Skeletal muscle satellite cell (primary cell): ENCODE results near the gene ELK1. TPM values are rescaled to one million over a fixed set of nuclear protein-coding genes. Genes with fewer than 3 reads are reported as not detected.
"Not testable (repeated sequence)": the region's sequence is repeated elsewhere in the genome, so short reads cannot be mapped to it uniquely, and the experiment has no call there.

Source experiments
- H3K27me3 ChIP-seq: 2 replicates; pipeline ENCODE4 v1.7.0; 2013; ENCODE audit warnings: low read length; ENCODE audit not compliant: control insufficient read depth, insufficient read depth
- H3K36me3 ChIP-seq: 2 replicates; pipeline ENCODE4 v1.7.0; 2013; ENCODE audit warnings: mild to moderate bottlenecking, control low read depth, low read length; ENCODE audit not compliant: insufficient read depth
- H3K4me1 ChIP-seq: 2 replicates; pipeline ENCODE4 v1.7.0; 2013; ENCODE audit warnings: low read length; ENCODE audit not compliant: control insufficient read depth, insufficient read depth
- H3K4me2 ChIP-seq: 2 replicates; pipeline ENCODE4 v1.7.0; 2013; ENCODE audit warnings: mild to moderate bottlenecking, low read length
- H3K4me3 ChIP-seq: 2 replicates; pipeline ENCODE4 v1.7.0; 2013; ENCODE audit warnings: low read length
- H3K9ac ChIP-seq: 2 replicates; pipeline ENCODE4 v1.7.0; 2013; ENCODE audit warnings: mild to moderate bottlenecking, low read depth, low read length, moderate library complexity
- H3K9me3 ChIP-seq: replicated peaks from 2 replicates; pipeline ENCODE4 v1.7.0; 2013; ENCODE audit warnings: mild to moderate bottlenecking, control low read depth, low read length
- total RNA-seq: library from RNA; depleted of rRNA; stranded (reverse); fragments of >200 nt; gene quantifications from 2 replicates; pipeline ENCODE4 v1.2.3, GENCODE V29; 2012; rRNA removed

The ELK1 gene, protein sequence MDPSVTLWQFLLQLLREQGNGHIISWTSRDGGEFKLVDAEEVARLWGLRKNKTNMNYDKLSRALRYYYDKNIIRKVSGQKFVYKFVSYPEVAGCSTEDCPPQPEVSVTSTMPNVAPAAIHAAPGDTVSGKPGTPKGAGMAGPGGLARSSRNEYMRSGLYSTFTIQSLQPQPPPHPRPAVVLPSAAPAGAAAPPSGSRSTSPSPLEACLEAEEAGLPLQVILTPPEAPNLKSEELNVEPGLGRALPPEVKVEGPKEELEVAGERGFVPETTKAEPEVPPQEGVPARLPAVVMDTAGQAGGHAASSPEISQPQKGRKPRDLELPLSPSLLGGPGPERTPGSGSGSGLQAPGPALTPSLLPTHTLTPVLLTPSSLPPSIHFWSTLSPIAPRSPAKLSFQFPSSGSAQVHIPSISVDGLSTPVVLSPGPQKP
- total RNA-seq = 26.2 and 27.1 TPM in 2 replicates

- no peaks in the 10 kb centered on the region for H3K9me3 ChIP-seq
- H3K4me2 ChIP-seq = peak within 1 kb of the TSS; percentile 89
- H3K36me3 ChIP-seq = peaks cover 22% of the 10 kb centered on the region
- no peaks in the 10 kb centered on the region for H3K27me3 ChIP-seq
- peaks cover 17% of the 10 kb centered on the region for H3K4me1 ChIP-seq
- peak within 1 kb of the TSS; percentile 86 for H3K4me3 ChIP-seq
- peak within 1 kb of the TSS; percentile 92 for H3K9ac ChIP-seq
These were observed at the start of gene ELK1 for GRCh38 chrX:47650164-47651042. Gene ELK1, minus strand, starts transcription at chrX:47650563. Its CDS starts 9,122 bp downstream, at chrX:47641441.

DNA sequence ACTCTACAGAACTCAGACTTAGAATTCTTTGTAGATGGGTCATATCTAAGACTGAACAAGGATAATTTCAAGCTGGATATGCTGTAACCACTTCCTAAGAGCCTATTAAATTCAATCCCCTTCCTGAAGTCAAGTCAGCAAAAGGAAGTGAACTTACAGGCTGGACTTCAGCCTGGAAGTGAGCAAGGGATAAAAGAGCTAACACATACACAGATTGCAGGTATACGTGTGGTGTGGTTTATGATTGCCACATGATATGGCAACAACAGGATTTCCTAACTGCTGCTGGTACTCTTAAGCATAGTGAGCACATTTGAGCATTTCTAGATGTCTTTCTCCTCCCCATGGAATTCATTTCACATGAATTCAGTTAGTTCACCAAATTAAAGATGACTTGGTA, 46.8 kb upstream of the ELK1 start:
- Histone ChIP-seq H3K4me1 (no peaks in the 10 kb centered on the region), H3K9me3 (no peaks in the 10 kb centered on the region), H3K9ac (no peak overlapping the region), H3K4me3 (no peak overlapping the region), H3K27me3 (no peaks in the 10 kb centered on the region), H3K4me2 (no peak overlapping the region), H3K36me3 (no peaks in the 10 kb centered on the region)

GRCh38 chrX:47690175-47690574, 39.8 kb upstream of the ELK1 start:
- no peaks in the 10 kb centered on the region for H3K4me1 ChIP-seq
- no peaks in the 10 kb centered on the region for H3K36me3 ChIP-seq
- no peaks in the 10 kb centered on the region for H3K9me3 ChIP-seq
- H3K4me2 ChIP-seq = no peak overlapping the region
- no peak overlapping the region for H3K9ac ChIP-seq
- H3K27me3 ChIP-seq = peaks cover 11% of the 10 kb centered on the region
- no peak overlapping the region for H3K4me3 ChIP-seq

DNA sequence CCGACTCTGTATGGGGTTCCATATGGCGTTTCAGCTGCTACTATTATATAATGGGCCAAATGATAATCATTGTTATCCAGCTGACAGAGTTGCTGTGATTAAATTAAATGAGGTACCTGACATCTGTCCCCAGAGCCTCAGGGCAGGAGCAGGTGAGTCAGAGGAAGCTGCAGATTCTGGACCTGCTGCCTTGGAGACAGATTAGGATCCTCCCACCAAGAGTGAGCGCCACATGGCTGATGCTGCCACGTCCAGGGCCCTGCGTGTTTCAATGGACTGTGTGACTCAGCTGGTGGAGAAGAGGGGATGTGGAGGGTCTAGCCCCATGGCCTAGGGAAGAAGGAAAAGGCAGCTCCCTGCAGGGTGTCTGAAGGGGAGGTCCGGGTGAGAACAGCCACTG, 36.9 kb upstream of the ELK1 start:
- Histone ChIP-seq H3K9ac (no peak overlapping the region), H3K9me3 (no peaks in the 10 kb centered on the region), H3K4me2 (no peak overlapping the region), H3K4me3 (no peak overlapping the region), H3K27me3 (peaks cover 11% of the 10 kb centered on the region), H3K36me3 (no peaks in the 10 kb centered on the region), H3K4me1 (no peaks in the 10 kb centered on the region)

GRCh38 chrX:47683829-47684205, 33.5 kb upstream of the ELK1 start:
- no peaks in the 10 kb centered on the region for H3K36me3 ChIP-seq
- no peaks in the 10 kb centered on the region for H3K9me3 ChIP-seq
- peaks cover 8% of the 10 kb centered on the region for H3K27me3 ChIP-seq
- H3K4me3 ChIP-seq = no peak overlapping the region
- no peak overlapping the region for H3K9ac ChIP-seq
- H3K4me1 ChIP-seq = no peaks in the 10 kb centered on the region
- no peak overlapping the region for H3K4me2 ChIP-seq

DNA sequence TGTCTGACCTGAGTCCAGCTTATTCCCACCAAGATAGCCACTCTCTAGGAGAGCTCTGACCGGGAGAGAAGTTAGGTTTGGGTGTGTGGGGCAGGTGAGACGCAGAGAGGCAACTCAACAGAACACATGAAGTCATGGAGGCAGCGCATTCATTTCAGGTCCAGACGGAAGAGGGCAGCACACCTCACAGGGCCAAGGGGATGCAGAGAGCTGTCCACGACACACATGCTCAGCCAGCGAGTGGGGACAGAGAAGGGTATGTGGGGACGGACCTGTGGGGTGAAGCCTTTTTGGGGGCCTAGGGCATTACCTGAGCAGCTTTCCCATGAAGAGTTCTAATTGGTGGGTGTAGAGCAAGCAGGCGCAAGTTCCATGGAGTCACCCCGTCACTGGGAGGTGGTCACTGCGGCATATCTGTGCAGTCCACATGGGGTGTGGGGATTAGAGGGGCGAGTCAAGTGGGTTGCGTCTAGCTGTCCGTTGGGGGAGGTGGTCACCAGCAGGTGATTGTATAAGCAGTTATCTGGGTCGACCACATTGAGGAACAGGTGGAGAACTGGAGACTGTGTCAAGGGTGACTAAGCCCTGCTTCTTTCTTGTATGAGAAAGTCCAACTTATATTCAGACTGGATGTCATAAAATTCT, 32.9 kb upstream of the ELK1 start:
- peaks cover 8% of the 10 kb centered on the region for H3K27me3 ChIP-seq
- H3K4me3 ChIP-seq = no peak overlapping the region
- H3K9me3 ChIP-seq = no peaks in the 10 kb centered on the region
- H3K9ac ChIP-seq = no peak overlapping the region
- H3K4me2 ChIP-seq = no peak overlapping the region
- no peaks in the 10 kb centered on the region for H3K4me1 ChIP-seq
- H3K36me3 ChIP-seq = no peaks in the 10 kb centered on the region

DNA sequence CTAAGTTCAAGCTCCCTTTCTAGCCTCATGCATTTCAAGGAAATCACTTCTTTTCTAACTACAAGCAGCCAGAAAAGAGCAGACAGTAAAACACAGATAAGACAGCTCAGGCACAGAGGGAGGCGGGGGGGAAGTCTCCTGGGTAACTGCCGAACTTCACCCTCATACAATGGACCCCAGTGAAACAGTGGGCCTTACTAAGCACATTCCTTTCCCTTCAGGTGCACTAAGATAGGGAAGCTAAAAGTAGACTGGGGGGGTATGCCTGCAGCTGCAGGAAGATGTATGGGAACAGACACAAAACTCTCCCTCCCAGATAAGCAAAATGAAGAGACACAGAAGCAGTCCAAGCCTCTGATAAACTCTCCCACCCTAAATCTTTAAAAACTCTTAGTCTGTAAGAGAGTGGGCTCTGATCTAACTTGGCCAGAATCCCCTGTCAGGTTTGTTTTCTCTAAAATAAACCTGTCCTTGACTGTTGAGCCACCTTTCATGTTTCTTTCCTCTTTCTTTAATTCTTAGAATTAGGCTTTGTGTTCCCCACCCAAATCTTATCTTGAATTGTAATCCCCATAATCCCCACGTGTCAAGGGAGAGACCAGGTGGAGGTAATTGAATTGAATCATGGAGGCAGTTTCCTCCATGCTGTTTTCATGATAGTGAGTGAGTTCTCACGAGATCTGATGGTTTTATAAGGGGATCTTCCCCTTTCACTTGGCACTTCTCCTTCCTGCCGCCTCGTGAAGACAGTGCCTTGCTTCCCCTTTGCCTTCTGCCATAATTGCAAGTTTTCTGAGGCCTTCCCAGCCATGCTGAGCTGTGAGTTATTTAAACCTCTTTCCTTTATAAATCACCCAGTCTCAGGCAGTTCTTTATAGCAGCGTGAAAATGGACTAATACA, 25.8 kb upstream of the ELK1 start:
- not testable (repeated sequence) for H3K36me3 ChIP-seq, H3K4me1 ChIP-seq, H3K9me3 ChIP-seq, H3K4me3 ChIP-seq, H3K9ac ChIP-seq, H3K27me3 ChIP-seq, H3K4me2 ChIP-seq

DNA sequence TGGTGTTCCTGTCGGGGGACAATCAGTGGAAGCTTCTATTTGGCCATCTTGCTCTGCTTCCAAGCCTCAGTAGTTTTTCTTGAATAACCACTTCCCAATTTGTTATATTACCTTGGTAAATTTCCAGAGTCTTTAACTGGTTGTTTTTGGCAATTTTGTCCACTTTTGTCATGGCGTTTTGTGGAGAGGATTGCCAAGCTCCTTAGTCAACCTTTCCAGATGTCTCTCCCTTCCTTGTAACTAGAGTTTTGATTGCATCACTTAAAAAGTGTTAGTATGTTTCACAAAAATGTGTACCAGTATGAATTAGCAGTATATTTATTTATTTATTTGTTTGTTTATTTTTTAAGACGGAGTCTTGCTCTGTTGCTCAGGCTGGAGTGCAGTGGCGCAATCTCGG, 24.4 kb upstream of the ELK1 start:
- Histone ChIP-seq H3K9me3 (no peaks in the 10 kb centered on the region), H3K36me3 (no peaks in the 10 kb centered on the region), H3K4me3 (no peak overlapping the region), H3K4me2 (no peak overlapping the region), H3K9ac (no peak overlapping the region), H3K4me1 (no peaks in the 10 kb centered on the region), H3K27me3 (no peaks in the 10 kb centered on the region)

DNA sequence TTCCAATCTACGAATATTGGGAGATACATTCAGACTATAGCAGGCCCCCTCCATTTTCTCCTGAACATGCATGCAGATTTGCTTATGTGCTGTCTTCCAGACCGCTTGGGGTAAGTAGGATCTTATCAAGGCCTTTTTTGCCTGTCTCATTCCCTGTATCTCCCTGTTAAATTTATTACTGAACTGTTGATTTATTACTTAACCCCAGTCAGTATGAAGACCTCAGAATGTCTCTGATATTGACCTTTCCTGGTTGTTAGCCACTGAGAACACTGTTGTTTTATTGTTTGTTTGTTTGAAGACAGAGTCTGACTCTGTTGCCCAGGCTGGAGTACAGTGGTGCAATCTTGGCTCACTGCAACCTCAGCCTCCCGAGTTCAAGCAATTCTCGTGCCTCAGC, 15.4 kb upstream of the ELK1 start:
- not testable (repeated sequence) for H3K27me3 ChIP-seq, H3K4me3 ChIP-seq, H3K9me3 ChIP-seq, H3K36me3 ChIP-seq, H3K4me2 ChIP-seq, H3K9ac ChIP-seq
- peaks cover 11% of the 10 kb centered on the region for H3K4me1 ChIP-seq

- Histone ChIP-seq H3K9ac (no peak overlapping the region), H3K4me1 (peaks cover 11% of the 10 kb centered on the region), H3K9me3 (no peaks in the 10 kb centered on the region), H3K36me3 (no peaks in the 10 kb centered on the region), H3K4me2 (no peak overlapping the region), H3K27me3 (no peaks in the 10 kb centered on the region), H3K4me3 (no peak overlapping the region)
These were observed 14.4 kb upstream of the ELK1 start for GRCh38 chrX:47664737-47665136.
